Measurements from ENCODE around the gene PTPRN2. TPM values are rescaled to one million over a fixed set of nuclear protein-coding genes. Genes with fewer than 3 reads are reported as not detected.

The PTPRN2 gene
- total RNA-seq, 1 experiment from 2014 or later: 1.1 TPM

- Histone ChIP-seq H3K4me3 (ENCODE audit: low read depth in 2 of 2, low read length in 2 of 2) (no peak overlapping the region), H3K27me3 (ENCODE audit: control insufficient read depth, insufficient read depth, low read length) (no peaks in the 10 kb centered on the region), H3K27ac (ENCODE audit: low read length) (no peak overlapping the region), H3K9me3 (ENCODE audit: control insufficient read depth, insufficient read depth, low read depth, low read length) (no peaks in the 10 kb centered on the region), H3K36me3 (ENCODE audit: control insufficient read depth, insufficient read depth, low read length) (no peaks in the 10 kb centered on the region), H3K4me1 (ENCODE audit: control insufficient read depth, insufficient read depth, low read length) (no peaks in the 10 kb centered on the region)
- ATAC-seq (no peak; the same call in 1 of the 2 replicates), DNase-seq (ENCODE audit: low read depth, low spot score) (no peak)
- in situ Hi-C loops (cut with HindIII; ENCODE audit: low pct_unique_long_range_greater_than_20kb, low sequenced_read_pairs) (no loop called here), intact Hi-C loops (cut with micrococcal nuclease; ENCODE audit: unreplicated experiment) (no loop called here)
- no TSS peak for BruUV-seq (replicated peaks)
- TF ChIP-seq SIN3A (IDR thresholded peaks at IDR 0.05; ENCODE audit: borderline replicate concordance, insufficient read depth, low read depth, low read length) (no peak), POLR2AphosphoS5 (IDR thresholded peaks at IDR 0.05; ENCODE audit: low read depth, low read length) (no peak), TCF7L2 (IDR thresholded peaks at IDR 0.05; ENCODE audit: low read depth, low read length) (no peak), REST (IDR thresholded peaks at IDR 0.05; ENCODE audit: insufficient read depth in 1 of 2, low read depth in 2 of 2, low read length in 1 of 2) (no peak)
- TF ChIP-seq, protein P1, sequence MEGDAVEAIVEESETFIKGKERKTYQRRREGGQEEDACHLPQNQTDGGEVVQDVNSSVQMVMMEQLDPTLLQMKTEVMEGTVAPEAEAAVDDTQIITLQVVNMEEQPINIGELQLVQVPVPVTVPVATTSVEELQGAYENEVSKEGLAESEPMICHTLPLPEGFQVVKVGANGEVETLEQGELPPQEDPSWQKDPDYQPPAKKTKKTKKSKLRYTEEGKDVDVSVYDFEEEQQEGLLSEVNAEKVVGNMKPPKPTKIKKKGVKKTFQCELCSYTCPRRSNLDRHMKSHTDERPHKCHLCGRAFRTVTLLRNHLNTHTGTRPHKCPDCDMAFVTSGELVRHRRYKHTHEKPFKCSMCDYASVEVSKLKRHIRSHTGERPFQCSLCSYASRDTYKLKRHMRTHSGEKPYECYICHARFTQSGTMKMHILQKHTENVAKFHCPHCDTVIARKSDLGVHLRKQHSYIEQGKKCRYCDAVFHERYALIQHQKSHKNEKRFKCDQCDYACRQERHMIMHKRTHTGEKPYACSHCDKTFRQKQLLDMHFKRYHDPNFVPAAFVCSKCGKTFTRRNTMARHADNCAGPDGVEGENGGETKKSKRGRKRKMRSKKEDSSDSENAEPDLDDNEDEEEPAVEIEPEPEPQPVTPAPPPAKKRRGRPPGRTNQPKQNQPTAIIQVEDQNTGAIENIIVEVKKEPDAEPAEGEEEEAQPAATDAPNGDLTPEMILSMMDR (IDR thresholded peaks at IDR 0.05): no peak
- ChIA-PET POLR2A (interaction anchor here (0.5 kb wide), 1 partner anchor 55 kb away, joined by 16 read pairs; no protein-coding TSS in a partner anchor), CTCF (interaction anchor here (0.5 kb wide), 1 partner anchor 809 kb away, joined by 7 read pairs; no protein-coding TSS in a partner anchor)
Observed at GRCh38 chr7:157587051-157587804, 1000.4 kb downstream of the PTPRN2 start.

GRCh38 chr7:157586426-157586955 lies 1001.1 kb downstream of the PTPRN2 start:
- no peak overlapping the region for H3K27ac ChIP-seq (ENCODE audit: low read length)
- no TSS peak for BruUV-seq (replicated peaks)
- no peaks in the 10 kb centered on the region for H3K27me3 ChIP-seq (ENCODE audit: control insufficient read depth, insufficient read depth, low read length)
- H3K4me1 ChIP-seq (ENCODE audit: control insufficient read depth, insufficient read depth, low read length): no peaks in the 10 kb centered on the region
- TF ChIP-seq TCF7L2 (IDR thresholded peaks at IDR 0.05; ENCODE audit: low read depth, low read length) (no peak), REST (IDR thresholded peaks at IDR 0.05; ENCODE audit: insufficient read depth in 1 of 2, low read depth in 2 of 2, low read length in 1 of 2) (no peak), POLR2AphosphoS5 (IDR thresholded peaks at IDR 0.05; ENCODE audit: low read depth, low read length) (no peak), SIN3A (IDR thresholded peaks at IDR 0.05; ENCODE audit: borderline replicate concordance, insufficient read depth, low read depth, low read length) (no peak)
- TF ChIP-seq, protein P1 (IDR thresholded peaks at IDR 0.05): no peak
- CTCF ChIA-PET: no interaction called here
- no peak overlapping the region for H3K4me3 ChIP-seq (ENCODE audit: low read depth in 2 of 2, low read length in 2 of 2)
- H3K9me3 ChIP-seq (ENCODE audit: control insufficient read depth, insufficient read depth, low read depth, low read length): no peaks in the 10 kb centered on the region
- H3K36me3 ChIP-seq (ENCODE audit: control insufficient read depth, insufficient read depth, low read length): no peaks in the 10 kb centered on the region
- in situ Hi-C loops (cut with HindIII; ENCODE audit: low pct_unique_long_range_greater_than_20kb, low sequenced_read_pairs): no loop called here
- DNase-seq (ENCODE audit: low read depth, low spot score) (no peak), ATAC-seq (peak; percentile 30)
- intact Hi-C loops (cut with micrococcal nuclease; ENCODE audit: unreplicated experiment): no loop called here
- POLR2A ChIA-PET: interaction anchor here (0.5 kb wide), 1 partner anchor 56 kb away, joined by 16 read pairs; no protein-coding TSS in a partner anchor
